ENCODE results near the gene JARID2. TPM values are rescaled to one million over a fixed set of nuclear protein-coding genes. Genes with fewer than 3 reads are reported as not detected.
A peak's percentile ranks its signal among the peaks of the same experiment; 100 is the strongest.

JARID2 gene
- total and polyA plus RNA-seq, 9 of the 15 experiments (the other 6 are each of a cell fraction or from before 2014, with no cell fraction given): 5.0 to 29.0 (median 15.6) TPM

DNA sequence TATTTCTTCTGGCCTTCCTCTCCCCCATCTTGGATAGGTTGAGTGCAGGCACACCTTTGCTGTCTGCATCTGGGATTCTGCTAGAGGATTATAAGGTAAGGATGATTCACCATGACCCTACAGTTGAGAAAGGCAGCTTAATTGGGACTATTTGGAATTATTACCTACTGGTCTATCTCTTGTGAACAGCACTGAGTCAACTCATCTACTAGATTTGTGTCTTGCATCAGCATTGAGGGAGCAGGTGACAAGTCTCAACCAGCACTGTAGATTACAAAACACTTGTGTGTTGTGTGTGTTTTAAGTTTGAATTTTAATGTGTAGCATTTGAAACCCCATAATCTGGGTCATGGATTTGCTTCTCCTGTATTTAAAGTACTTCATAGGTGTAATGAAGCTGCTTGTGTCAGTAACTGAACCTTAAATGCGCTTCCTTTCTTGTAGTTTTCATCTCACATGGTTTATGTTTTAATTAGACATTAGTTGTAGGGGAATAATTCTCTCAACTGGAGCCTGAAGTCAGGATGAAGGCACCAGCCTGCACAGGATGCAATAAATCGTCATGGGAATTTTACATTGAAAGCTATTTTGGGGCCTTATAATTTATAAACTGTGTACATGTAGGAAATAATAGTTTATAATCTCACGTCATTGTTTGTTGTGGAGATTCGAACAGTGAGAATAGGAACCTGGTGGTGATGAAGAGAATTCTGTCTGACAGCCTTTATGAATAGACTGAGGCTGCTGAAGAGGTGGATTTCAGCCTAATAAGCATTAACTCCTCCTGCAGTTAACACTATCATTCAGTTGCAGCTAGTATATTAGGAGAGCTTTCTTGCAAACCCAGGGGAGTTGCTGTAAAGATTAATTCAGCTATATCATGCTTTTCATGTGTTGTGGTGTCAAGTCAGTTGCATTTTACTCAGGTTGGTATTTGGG is 125.1 kb downstream of the JARID2 start:
- WGBS (ENCODE audit: insufficient coverage, low coverage, missing lambda C conversion rate): 73% methylated on average over 4 of the region's 4 CpGs
- POLR2A ChIA-PET: interaction anchor here (1.0 kb wide), 1 partner anchor 235 kb away, joined by 3 read pairs; no protein-coding TSS in a partner anchor
- CTCF ChIA-PET (ENCODE audit: low intra/inter-chr PET ratio): no interaction called here
- TF ChIP-seq RAD21 (CRISPR knock-in tag; conservative IDR thresholded peaks at IDR 0.05 in 1 of 2, IDR thresholded peaks at IDR 0.05 in 1 of 2) (0 out of 4 replicates have a peak, but pooled peaks of 1 of the 2 experiments have one; percentile 7), TCFL5 (CRISPR knock-in tag; conservative IDR thresholded peaks at IDR 0.05) (no peak), CEBPB (tag; IDR thresholded peaks at IDR 0.05) (peak; percentile 53; the same call in 1 of the 2 replicates), CBFA2T2 (conservative IDR thresholded peaks at IDR 0.05) (0 out of 2 replicates have a peak, but pooled peaks have one; percentile 13), TCF3 (CRISPR knock-in tag; IDR thresholded peaks at IDR 0.05) (peak; percentile 37; the same call in 1 of the 2 replicates), JUND (IDR thresholded peaks at IDR 0.05; ENCODE audit: borderline replicate concordance, low read depth, low read length) (peak; percentile 40; the same call in 1 of the 2 replicates), JUND (tag; IDR thresholded peaks at IDR 0.05; ENCODE audit: borderline replicate concordance, low read depth, low read length) (no peak), CEBPG (CRISPR knock-in tag; IDR thresholded peaks at IDR 0.05) (peak; percentile 72), CEBPG (tag; conservative IDR thresholded peaks at IDR 0.05 in 1 of 2, IDR thresholded peaks at IDR 0.05 in 1 of 2) (peak; percentile 61 to 75; a peak in 3 of 4 replicates), HDAC3 (IDR thresholded peaks at IDR 0.05; ENCODE audit: borderline replicate concordance, partially characterized antibody) (no peak)
- TF ChIP-seq, protein P1, sequence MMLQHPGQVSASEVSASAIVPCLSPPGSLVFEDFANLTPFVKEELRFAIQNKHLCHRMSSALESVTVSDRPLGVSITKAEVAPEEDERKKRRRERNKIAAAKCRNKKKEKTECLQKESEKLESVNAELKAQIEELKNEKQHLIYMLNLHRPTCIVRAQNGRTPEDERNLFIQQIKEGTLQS (IDR thresholded peaks at IDR 0.05): peak; percentile 81
- TF ChIP-seq, protein P1 (CRISPR knock-in tag; conservative IDR thresholded peaks at IDR 0.05): no peak
- TF ChIP-seq, protein P2, sequence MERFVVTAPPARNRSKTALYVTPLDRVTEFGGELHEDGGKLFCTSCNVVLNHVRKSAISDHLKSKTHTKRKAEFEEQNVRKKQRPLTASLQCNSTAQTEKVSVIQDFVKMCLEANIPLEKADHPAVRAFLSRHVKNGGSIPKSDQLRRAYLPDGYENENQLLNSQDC (CRISPR knock-in tag; IDR thresholded peaks at IDR 0.05): no peak
- TF ChIP-seq, protein P3, sequence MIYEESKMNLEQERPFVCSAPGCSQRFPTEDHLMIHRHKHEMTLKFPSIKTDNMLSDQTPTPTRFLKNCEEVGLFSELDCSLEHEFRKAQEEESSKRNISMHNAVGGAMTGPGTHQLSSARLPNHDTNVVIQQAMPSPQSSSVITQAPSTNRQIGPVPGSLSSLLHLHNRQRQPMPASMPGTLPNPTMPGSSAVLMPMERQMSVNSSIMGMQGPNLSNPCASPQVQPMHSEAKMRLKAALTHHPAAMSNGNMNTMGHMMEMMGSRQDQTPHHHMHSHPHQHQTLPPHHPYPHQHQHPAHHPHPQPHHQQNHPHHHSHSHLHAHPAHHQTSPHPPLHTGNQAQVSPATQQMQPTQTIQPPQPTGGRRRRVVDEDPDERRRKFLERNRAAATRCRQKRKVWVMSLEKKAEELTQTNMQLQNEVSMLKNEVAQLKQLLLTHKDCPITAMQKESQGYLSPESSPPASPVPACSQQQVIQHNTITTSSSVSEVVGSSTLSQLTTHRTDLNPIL (CRISPR knock-in tag; IDR thresholded peaks at IDR 0.05): no peak
- TF ChIP-seq, protein P4, sequence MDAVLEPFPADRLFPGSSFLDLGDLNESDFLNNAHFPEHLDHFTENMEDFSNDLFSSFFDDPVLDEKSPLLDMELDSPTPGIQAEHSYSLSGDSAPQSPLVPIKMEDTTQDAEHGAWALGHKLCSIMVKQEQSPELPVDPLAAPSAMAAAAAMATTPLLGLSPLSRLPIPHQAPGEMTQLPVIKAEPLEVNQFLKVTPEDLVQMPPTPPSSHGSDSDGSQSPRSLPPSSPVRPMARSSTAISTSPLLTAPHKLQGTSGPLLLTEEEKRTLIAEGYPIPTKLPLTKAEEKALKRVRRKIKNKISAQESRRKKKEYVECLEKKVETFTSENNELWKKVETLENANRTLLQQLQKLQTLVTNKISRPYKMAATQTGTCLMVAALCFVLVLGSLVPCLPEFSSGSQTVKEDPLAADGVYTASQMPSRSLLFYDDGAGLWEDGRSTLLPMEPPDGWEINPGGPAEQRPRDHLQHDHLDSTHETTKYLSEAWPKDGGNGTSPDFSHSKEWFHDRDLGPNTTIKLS (IDR thresholded peaks at IDR 0.05; ENCODE audit: borderline replicate concordance, low read depth): no peak

More for the DNA sequence above, 125.1 kb downstream of the JARID2 start:
- Histone ChIP-seq H3K9me1 (ENCODE audit: control insufficient read depth, insufficient read depth, low read length) (no peaks in the 10 kb centered on the region), H3K4me3 (no peak overlapping the region), H3K9me3 (replicated peaks; ENCODE audit: control insufficient read depth, insufficient read depth, low read depth, low read length) (no peaks in the 10 kb centered on the region), H3K4me1 (replicated peaks in 1 of 2; ENCODE audit: control insufficient read depth in 2 of 2, insufficient read depth in 2 of 2, low read length in 2 of 2) (peaks cover 5 to 42% of the 10 kb centered on the region in 2 experiments; a peak in 4 of 5 replicates), H4K20me1 (replicated peaks; ENCODE audit: control insufficient read depth, insufficient read depth, low read length) (peaks cover 41% of the 10 kb centered on the region), H3K36me3 (ENCODE audit: control insufficient read depth, insufficient read depth, low read length) (peaks cover 22% of the 10 kb centered on the region; the same call in 2 of the 3 replicates), H3K79me2 (ENCODE audit: control insufficient read depth, insufficient read depth, low read length) (peaks cover 98% of the 10 kb centered on the region), H2AFZ (ENCODE audit: low read depth, low read length) (no peak overlapping the region), H3K9ac (ENCODE audit: insufficient read depth in 1 of 2, low read depth in 2 of 2, low read length in 2 of 2) (no peak overlapping the region), H3K27me3 (ENCODE audit: control insufficient read depth in 2 of 2, insufficient read depth in 2 of 2, low read length in 2 of 2) (no peaks in the 10 kb centered on the region), H3K27ac (ENCODE audit: extremely low read depth, low read depth, low read length) (no peak overlapping the region), H3K4me2 (ENCODE audit: insufficient read depth, low read length) (no peak overlapping the region)
- FAIRE-seq (no peak), DNase-seq (ENCODE audit: extremely low read depth in 1 of 4, low spot score in 3 of 4) (no peak), ATAC-seq (peak; percentile 11; the same call in 2 of the 3 replicates)
- intact Hi-C loops (cut with micrococcal nuclease) (no loop called here), in situ Hi-C loops (cut with MboI) (no loop called here)
- BruUV-seq (replicated peaks): no TSS peak

Data from K562 (cell line).